B cell (primary cell): ENCODE results near the gene ADAM23. TPM values are rescaled to one million over a fixed set of nuclear protein-coding genes. Genes with fewer than 3 reads are reported as not detected.

Experiments used
- ATAC-seq: fragments of 200-7000 bp; cut with Tn5 transposase; one replicate; pipeline ENCODE4 v1.10.0; 2021; ENCODE audit warnings: low read depth, mild to moderate bottlenecking, moderate number of reproducible peaks, moderate library complexity
- CTCF ChIA-PET: fragments of 350-600 bp; sonication (Branson Sonifier 250); formaldehyde crosslinking; loops from one replicate; lab custom pipeline; 2021; ENCODE audit warnings: antibody characterized with exemption, inconsistent platforms; lab: Charles Lee
- POLR2A ChIA-PET: fragments of 350-600 bp; sonication (Branson Sonifier 250); formaldehyde crosslinking; loops from one replicate; lab custom pipeline; 2021; ENCODE audit warnings: antibody characterized with exemption; lab: Charles Lee
- DNase-seq: peaks from one replicate; pipeline ENCODE4 v3.0.0; 2013
- H2AFZ ChIP-seq: 2 replicates; pipeline ENCODE4 v1.6.1; 2012; ENCODE audit warnings: mild to moderate bottlenecking, low read depth, low read length; ENCODE audit not compliant: insufficient read depth, poor library complexity, severe bottlenecking
- H3K27ac ChIP-seq, 2 donors: 1 replicate in 1 of 2; 2 replicates in 1 of 2; pipeline ENCODE4 v1.5.1; 2012 to 2013; ENCODE audit warnings: low read length in 2 of 2, mild to moderate bottlenecking in 2 of 2, moderate library complexity in 1 of 2
- H3K27me3 ChIP-seq, 4 experiments: fragments of 200-600 bp in 1 of 4; sonication (generic) in 1 of 4; replicated peaks in 1 of 4; 1 replicate in 2 of 4; 2 replicates in 2 of 4; pipeline versions ENCODE4 v1.6.1 to v1.7.0; 2013 to 2016; ENCODE audit warnings: low read length in 3 of 4, mild to moderate bottlenecking in 2 of 4, mixed read lengths in 1 of 4, moderate library complexity in 1 of 4; ENCODE audit not compliant: insufficient read depth in 4 of 4, control insufficient read depth in 3 of 4; ENCODE audit errors: control extremely low read depth in 1 of 4
- H3K36me3 ChIP-seq, 2 experiments: replicated peaks in 1 of 2; 1 replicate in 1 of 2; 2 replicates in 1 of 2; pipeline versions ENCODE4 v1.6.1 to v1.7.1; 2013; ENCODE audit warnings: low read length in 1 of 2; ENCODE audit not compliant: insufficient read depth in 2 of 2, control insufficient read depth in 1 of 2; ENCODE audit errors: control extremely low read depth in 1 of 2, extremely low read depth in 1 of 2
- H3K4me1 ChIP-seq, 2 donors: fragments of 200-600 bp in 1 of 2; sonication (generic) in 1 of 2; 1 replicate in 1 of 2; 2 replicates in 1 of 2; pipeline versions ENCODE4 v1.5.1 to v1.6.1; 2013 to 2017; ENCODE audit warnings: low read length in 2 of 2; ENCODE audit not compliant: control insufficient read depth in 2 of 2, insufficient read depth in 2 of 2
- H3K4me2 ChIP-seq: replicated peaks from 2 replicates; pipeline ENCODE3; 2012; ENCODE audit warnings: mild to moderate bottlenecking, low read depth, low read length; ENCODE audit not compliant: poor library complexity, severe bottlenecking
- H3K4me3 ChIP-seq, 5 experiments: fragments of 200-600 bp in 1 of 5; sonication (generic) in 1 of 5; 1 replicate in 3 of 5; 2 replicates in 2 of 5; pipeline versions ENCODE4 v1.5.1 to v1.7.0; 2011 to 2016; ENCODE audit warnings: low read length in 4 of 5, mild to moderate bottlenecking in 4 of 5, low read depth in 2 of 5, control low read depth in 1 of 5, moderate library complexity in 1 of 5; ENCODE audit not compliant: insufficient read depth in 1 of 5; ENCODE audit errors: control extremely low read depth in 1 of 5, extremely low read depth in 1 of 5
- H3K79me2 ChIP-seq: fragments of 200-600 bp; sonication (generic); one replicate; pipeline ENCODE4 v1.6.0; 2016; ENCODE audit warnings: low read length; ENCODE audit not compliant: control insufficient read depth, insufficient read depth
- H3K9ac ChIP-seq: fragments of 200-600 bp; sonication (generic); 2 replicates; pipeline ENCODE4 v1.6.1; 2017; ENCODE audit warnings: mild to moderate bottlenecking, low read length, moderate library complexity
- H3K9me3 ChIP-seq, 3 donors: one replicate each; pipeline versions ENCODE4 v1.6.1 to v1.7.1; 2013; ENCODE audit warnings: low read length in 2 of 3; ENCODE audit not compliant: control insufficient read depth in 2 of 3, insufficient read depth in 1 of 3; ENCODE audit errors: control extremely low read depth in 1 of 3
- H4K20me1 ChIP-seq: 2 replicates; pipeline ENCODE4 v1.6.0; 2012; ENCODE audit warnings: mild to moderate bottlenecking, low read length; ENCODE audit not compliant: insufficient read depth, control insufficient read depth, poor library complexity, severe bottlenecking
- H3K27ac Mint-ChIP-seq: one replicate; pipeline ENCODE4 v1.8.0; 2021; ENCODE audit warnings: mixed read lengths
- H3K27me3 Mint-ChIP-seq: one replicate; pipeline ENCODE4 v1.8.0; 2021; ENCODE audit warnings: mixed read lengths
- H3K4me1 Mint-ChIP-seq: one replicate; pipeline ENCODE4 v1.8.0; 2021; ENCODE audit warnings: mixed read lengths
- H3K4me3 Mint-ChIP-seq: one replicate; pipeline ENCODE4 v1.8.0; 2021; ENCODE audit warnings: mixed read lengths
- H3K9me3 Mint-ChIP-seq: one replicate; pipeline ENCODE4 v1.8.0; 2022; ENCODE audit warnings: mixed read lengths; ENCODE audit not compliant: insufficient read depth
- EZH2 ChIP-seq: IDR thresholded peaks from 2 replicates; pipeline ENCODE4 v1.6.1; 2012; ENCODE audit warnings: borderline replicate concordance, low read depth, mild to moderate bottlenecking, moderate library complexity, low read length; ENCODE audit not compliant: insufficient read depth, poor library complexity, severe bottlenecking
- WGBS: methylation state at CpG from one replicate; pipeline ENCODE4 v1.1.5; 2013; ENCODE audit warnings: missing lambda C conversion rate; ENCODE audit not compliant: insufficient coverage; 5-methylcytosine and 5-hydroxymethylcytosine counted together
- intact Hi-C: fragments of 100-400 bp; cut with micrococcal nuclease; formaldehyde crosslinking; loops from one replicate; pipeline ENCODE4 v1.10.0; 2022
- polyA plus RNA-seq: library from polyadenylated mRNA; depleted of rRNA; stranded (reverse); fragments of >200 nt; gene quantifications from 2 replicates; pipeline ENCODE4 v1.2.3, GENCODE V29; 2012
- total RNA-seq, 2 donors: library from RNA; stranded (reverse); fragments of 120-200 nt in 1 of 2; gene quantifications; 1 replicate in 1 of 2; 2 replicates in 1 of 2; pipeline versions ENCODE4 v1.2.3 to v1.2.4, GENCODE V29; 2013 to 2022
- TF ChIP-seq, protein P1 (sequence below): fragments of 200-600 bp; IDR thresholded peaks from one replicate; pipeline ENCODE4 v1.8.0; 2022; ENCODE audit warnings: antibody characterized with exemption, mild to moderate bottlenecking

Gene ADAM23
- total and polyA plus RNA-seq, 2 donors (not counting 1 experiment from before 2014, with no cell fraction given), result 0.78 to 1.7 TPM

DNA sequence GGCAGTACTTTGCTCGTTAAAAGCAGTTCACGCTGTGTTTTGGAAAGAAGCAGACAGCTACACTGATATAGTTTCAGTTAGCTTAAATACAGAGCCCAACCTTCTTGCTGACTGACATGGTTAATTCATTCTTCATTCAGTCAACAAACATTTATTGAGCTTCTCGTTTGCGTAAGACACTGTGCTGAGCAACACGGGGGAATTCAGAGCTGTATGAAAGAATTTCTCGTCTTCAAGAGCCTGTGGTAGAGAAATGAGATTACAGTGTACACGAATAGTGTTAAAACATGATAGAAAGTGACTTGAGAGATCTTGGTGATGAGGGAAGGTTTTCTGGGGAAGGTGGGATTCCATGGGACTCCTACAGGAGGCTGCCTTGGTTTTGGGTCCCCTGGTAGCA lies 44.7 kb downstream of the ADAM23 start:
- Mint-ChIP-seq H3K27me3 (no peaks in the 10 kb centered on the region), H3K9me3 (no peaks in the 10 kb centered on the region), H3K4me1 (no peaks in the 10 kb centered on the region), H3K4me3 (no peak overlapping the region), H3K27ac (no peak overlapping the region)
- DNase-seq (no peak), ATAC-seq (no peak)
- 96% methylated on average over 7 of the region's 7 CpGs for WGBS
- Histone ChIP-seq H3K4me3 (no peak overlapping the region), H3K4me1 (no peaks in the 10 kb centered on the region), H3K9me3 (peaks cover 0 to 3% (median 0%) of the 10 kb centered on the region in 3 donors), H3K27me3 (peaks cover 0 to 4% (median 0%) of the 10 kb centered on the region in 4 experiments), H2AFZ (no peak overlapping the region), H4K20me1 (no peaks in the 10 kb centered on the region), H3K27ac (no peak overlapping the region), H3K79me2 (no peaks in the 10 kb centered on the region), H3K4me2 (no peak overlapping the region), H3K36me3 (no peaks in the 10 kb centered on the region), H3K9ac (no peak overlapping the region)
- TF ChIP-seq EZH2, result no peak
- TF ChIP-seq, protein P1, sequence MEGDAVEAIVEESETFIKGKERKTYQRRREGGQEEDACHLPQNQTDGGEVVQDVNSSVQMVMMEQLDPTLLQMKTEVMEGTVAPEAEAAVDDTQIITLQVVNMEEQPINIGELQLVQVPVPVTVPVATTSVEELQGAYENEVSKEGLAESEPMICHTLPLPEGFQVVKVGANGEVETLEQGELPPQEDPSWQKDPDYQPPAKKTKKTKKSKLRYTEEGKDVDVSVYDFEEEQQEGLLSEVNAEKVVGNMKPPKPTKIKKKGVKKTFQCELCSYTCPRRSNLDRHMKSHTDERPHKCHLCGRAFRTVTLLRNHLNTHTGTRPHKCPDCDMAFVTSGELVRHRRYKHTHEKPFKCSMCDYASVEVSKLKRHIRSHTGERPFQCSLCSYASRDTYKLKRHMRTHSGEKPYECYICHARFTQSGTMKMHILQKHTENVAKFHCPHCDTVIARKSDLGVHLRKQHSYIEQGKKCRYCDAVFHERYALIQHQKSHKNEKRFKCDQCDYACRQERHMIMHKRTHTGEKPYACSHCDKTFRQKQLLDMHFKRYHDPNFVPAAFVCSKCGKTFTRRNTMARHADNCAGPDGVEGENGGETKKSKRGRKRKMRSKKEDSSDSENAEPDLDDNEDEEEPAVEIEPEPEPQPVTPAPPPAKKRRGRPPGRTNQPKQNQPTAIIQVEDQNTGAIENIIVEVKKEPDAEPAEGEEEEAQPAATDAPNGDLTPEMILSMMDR, result no peak
- POLR2A ChIA-PET, result no interaction called here
- intact Hi-C loops, result no loop called here
- CTCF ChIA-PET, result no interaction called here

DNA sequence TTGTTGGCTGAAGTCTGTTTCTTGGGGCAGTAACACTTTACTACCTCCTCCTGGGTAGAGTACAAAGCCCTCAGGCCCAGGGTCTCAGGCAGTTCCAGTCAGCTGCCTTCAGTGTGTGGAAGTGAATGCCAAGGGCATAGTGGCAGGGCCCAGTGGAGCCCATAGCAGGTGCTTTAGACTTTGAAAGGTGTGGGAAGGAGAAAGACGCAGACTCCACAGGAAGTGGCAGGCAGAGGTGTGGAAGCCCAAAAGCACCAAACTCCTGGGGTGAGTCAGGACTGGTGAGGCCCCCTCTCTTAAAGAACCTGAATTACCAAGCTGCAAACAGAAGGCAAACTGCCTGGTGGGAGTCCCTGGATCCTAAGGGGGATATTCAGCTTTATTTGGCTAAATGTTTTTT lies 45.3 kb downstream of the ADAM23 start:
- Mint-ChIP-seq H3K4me1 (no peaks in the 10 kb centered on the region), H3K27me3 (no peaks in the 10 kb centered on the region), H3K27ac (no peak overlapping the region), H3K9me3 (no peaks in the 10 kb centered on the region), H3K4me3 (no peak overlapping the region)
- Histone ChIP-seq H3K79me2 (no peaks in the 10 kb centered on the region), H3K4me3 (no peak overlapping the region), H3K36me3 (no peaks in the 10 kb centered on the region), H3K27ac (no peak overlapping the region), H3K9ac (no peak overlapping the region), H3K4me1 (no peaks in the 10 kb centered on the region), H4K20me1 (no peaks in the 10 kb centered on the region), H3K27me3 (peaks cover 0 to 4% (median 0%) of the 10 kb centered on the region in 4 experiments), H3K9me3 (peaks cover 0 to 3% (median 0%) of the 10 kb centered on the region in 3 donors), H2AFZ (no peak overlapping the region), H3K4me2 (no peak overlapping the region)
- intact Hi-C loops, result no loop called here
- no peak for DNase-seq
- POLR2A ChIA-PET, result no interaction called here
- ATAC-seq, result no peak
- CTCF ChIA-PET, result no interaction called here
- no CpG with 5 or more reads among the region's 1 CpG for WGBS
- TF ChIP-seq, protein P1, result no peak
- TF ChIP-seq EZH2, result no peak
